GM12891 (cell line): Measurements from ENCODE around the gene C1QBP.

Source experiments
- POLR2A ChIP-seq: IDR thresholded peaks from 2 replicates; pipeline ENCODE4 v1.6.1; 2011; ENCODE audit warnings: low read depth, low read length, control low read depth
- POLR2AphosphoS5 ChIP-seq: IDR thresholded peaks from 2 replicates; pipeline ENCODE4 v1.6.1; 2011; ENCODE audit warnings: low read depth, low read length, control low read depth

- TF ChIP-seq POLR2AphosphoS5 (no peak), POLR2A (no peak)
These were observed 4.8 kb upstream of the C1QBP start for GRCh38 chr17:5443728-5444127.
